Fibroblast of mammary gland (primary cell): ENCODE results near the gene DNM2.

Experiments used
- DNase-seq: peaks from one replicate; pipeline ENCODE4 v3.0.0-alpha.2; 2010; ENCODE audit warnings: low read depth
- H3K4me3 ChIP-seq: 2 replicates; pipeline ENCODE4 v1.5.1; 2011; ENCODE audit warnings: low read depth, mild to moderate bottlenecking, low read length, moderate library complexity; ENCODE audit not compliant: control insufficient read depth
- TF ChIP-seq, protein P1 (sequence below): conservative IDR thresholded peaks from 2 replicates; pipeline ENCODE4 v1.5.1; 2011; ENCODE audit warnings: low read depth, low read length, inconsistent platforms; ENCODE audit not compliant: control insufficient read depth, insufficient read depth

Gene DNM2

DNA sequence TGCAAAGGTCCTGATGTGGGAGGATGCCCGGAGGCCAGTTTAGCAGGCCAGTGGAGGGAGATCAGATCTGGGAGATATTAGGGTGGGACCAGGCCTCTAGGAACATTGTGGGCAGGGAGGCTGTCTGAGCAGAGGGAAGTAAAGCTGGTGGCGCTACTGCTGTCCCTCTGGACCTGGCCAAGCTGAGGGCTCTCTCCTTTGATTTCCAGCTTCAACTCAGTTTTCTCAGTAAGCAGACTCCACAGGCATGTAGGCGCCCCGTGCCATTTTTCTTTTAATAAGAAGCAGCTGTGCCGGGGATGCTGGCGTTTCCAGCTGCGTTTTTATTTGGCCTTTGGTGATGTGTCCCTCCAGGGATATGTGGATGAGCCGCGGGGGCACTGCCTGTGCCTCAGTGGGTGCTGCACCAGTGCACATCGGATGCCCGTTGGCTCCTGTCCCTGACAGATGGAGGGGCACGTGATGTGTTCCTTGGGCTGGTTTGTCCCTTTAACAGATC lies 6.7 kb downstream of the DNM2 start:
- TF ChIP-seq, protein P1, sequence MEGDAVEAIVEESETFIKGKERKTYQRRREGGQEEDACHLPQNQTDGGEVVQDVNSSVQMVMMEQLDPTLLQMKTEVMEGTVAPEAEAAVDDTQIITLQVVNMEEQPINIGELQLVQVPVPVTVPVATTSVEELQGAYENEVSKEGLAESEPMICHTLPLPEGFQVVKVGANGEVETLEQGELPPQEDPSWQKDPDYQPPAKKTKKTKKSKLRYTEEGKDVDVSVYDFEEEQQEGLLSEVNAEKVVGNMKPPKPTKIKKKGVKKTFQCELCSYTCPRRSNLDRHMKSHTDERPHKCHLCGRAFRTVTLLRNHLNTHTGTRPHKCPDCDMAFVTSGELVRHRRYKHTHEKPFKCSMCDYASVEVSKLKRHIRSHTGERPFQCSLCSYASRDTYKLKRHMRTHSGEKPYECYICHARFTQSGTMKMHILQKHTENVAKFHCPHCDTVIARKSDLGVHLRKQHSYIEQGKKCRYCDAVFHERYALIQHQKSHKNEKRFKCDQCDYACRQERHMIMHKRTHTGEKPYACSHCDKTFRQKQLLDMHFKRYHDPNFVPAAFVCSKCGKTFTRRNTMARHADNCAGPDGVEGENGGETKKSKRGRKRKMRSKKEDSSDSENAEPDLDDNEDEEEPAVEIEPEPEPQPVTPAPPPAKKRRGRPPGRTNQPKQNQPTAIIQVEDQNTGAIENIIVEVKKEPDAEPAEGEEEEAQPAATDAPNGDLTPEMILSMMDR, result no peak
- no peak overlapping the region for H3K4me3 ChIP-seq
- DNase-seq, result peak; percentile 60

DNA sequence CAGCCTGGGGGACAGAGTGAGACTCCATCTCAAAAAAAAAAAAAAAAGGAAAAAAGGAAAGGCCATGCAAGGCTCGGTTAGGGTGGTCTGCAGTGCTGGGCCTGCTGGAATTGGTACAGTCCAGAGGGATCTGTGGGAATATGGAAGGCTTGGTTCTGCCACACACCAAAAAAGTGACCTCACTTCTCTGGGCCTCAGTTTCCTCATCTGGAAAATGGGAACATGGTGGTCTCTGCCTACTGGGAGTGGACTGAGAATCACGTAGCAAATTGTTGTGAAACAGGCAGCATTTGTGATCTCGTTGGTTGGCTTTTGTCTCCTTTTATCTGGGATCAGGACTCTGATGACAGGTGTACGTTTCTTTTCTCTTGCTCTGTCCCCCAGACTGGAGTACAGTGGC lies 7.5 kb downstream of the DNM2 start:
- no peak overlapping the region for H3K4me3 ChIP-seq
- TF ChIP-seq, protein P1, result no peak
- no peak for DNase-seq

DNA sequence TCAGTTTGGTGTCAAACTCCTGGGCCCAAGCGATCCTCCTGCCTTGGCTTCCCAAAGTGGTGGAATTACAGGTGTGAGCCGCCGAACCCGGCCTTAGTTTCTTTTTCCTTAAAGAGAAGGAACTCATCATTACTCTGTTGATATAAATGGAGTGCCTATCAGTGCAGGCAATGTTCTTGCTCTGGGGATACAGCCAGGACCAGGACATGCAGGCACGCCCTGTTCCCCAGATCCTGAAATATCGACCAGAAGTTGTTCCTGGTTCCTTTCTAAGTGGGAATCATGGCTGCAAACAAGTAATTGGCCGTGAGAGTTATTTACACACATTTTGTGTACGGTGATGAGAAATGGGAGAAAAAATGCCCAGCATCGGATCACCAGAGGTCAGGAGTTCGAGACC lies 8.4 kb downstream of the DNM2 start:
- no peak for DNase-seq
- no peak overlapping the region for H3K4me3 ChIP-seq
- TF ChIP-seq, protein P1, result no peak

DNA sequence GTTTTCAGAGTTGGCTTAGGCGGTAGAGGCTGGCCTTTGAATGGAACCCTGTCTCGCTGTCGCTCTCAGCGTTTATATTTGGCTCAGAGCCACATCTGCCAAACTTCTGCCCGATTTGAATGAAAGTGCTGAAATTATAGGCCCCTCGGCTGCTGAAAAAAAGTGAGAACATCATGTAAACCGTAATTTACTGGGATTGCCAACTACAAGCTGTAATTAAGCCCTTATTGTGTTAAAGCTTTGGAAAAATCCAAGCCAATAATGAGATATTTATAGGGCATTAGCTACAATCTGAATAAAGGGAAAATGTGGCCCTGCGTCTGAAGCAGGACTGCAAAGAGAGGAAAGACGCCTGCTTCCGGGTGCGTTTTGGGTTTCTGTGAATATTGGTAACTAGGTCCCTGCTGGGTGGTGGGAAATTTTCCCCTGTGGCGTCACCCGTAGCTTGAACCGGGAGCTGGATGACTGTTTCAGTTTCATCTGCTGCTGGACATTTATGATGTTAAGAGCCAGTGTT lies 9.9 kb downstream of the DNM2 start:
- TF ChIP-seq, protein P1, result no peak
- DNase-seq, result no peak
- H3K4me3 ChIP-seq, result no peak overlapping the region

DNA sequence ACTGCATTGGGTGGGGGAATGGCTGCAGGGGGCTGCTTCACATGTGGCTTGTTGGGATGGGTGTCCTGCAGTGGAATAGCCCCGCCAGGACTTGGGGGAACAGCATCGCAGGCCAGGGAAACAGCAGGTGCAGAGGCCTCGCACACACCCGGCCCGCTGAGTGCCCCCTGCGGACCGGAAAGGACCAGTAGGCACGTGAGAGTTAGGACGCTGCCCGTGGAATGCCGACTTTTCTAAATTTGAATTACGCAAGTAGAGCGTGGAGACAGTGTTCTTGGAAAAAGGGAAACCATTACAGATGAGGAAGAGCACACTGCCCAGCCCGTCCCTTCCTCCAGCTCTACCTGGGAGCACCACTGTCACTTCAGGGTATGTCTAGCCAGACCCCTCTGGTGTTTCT lies 11.5 kb downstream of the DNM2 start:
- TF ChIP-seq, protein P1, result no peak
- no peak overlapping the region for H3K4me3 ChIP-seq
- DNase-seq, result no peak

DNA sequence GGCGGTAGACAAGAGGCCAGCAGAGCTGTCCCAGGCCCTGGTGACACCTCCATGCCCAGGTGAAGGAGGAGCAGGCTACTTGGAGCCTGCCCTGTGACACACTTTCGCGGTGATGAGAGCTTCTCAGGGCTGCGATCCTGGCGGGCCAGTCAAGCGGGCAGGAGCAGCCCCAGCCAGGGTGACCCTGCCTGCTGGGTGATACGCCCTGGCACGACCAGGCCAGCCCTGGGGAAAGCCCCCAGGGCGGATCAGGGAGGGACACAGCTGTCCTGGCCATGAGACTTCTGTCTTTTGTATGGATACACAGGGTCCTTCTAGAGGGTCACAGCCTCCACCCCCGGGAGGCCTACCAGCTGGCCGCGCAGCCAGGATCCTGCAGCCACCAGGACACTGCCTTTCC lies 13.1 kb downstream of the DNM2 start:
- no peak overlapping the region for H3K4me3 ChIP-seq
- TF ChIP-seq, protein P1, result no peak
- DNase-seq, result no peak

DNA sequence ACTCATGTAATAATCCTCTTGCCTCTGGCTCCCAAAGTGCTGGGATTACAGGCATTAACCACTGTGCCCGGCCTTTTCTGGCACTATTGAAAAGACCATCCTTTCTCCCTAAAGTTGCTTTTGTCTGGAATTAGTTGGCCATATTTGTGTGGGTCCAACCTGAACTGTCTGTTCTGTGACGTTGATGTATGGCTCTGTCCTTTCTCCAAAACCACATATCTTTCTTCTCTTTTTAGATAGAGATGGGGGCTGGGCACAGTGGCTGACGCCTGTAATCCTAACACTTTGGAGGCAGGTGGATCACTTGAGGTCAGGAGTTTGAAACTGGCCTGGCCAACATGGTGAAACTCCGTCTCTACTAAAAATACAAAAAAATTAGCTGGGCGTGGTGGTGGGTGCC lies 17.9 kb downstream of the DNM2 start:
- TF ChIP-seq, protein P1, result no peak
- DNase-seq, result no peak
- no peak overlapping the region for H3K4me3 ChIP-seq
